ENCODE results near the gene CDC16.

- no peak for TF ChIP-seq ZNF560 (tag by site-specific recombination; IDR thresholded peaks at IDR 0.05; ENCODE audit: borderline replicate concordance)
- TF ChIP-seq CTCF (tag by site-specific recombination; IDR thresholded peaks at IDR 0.05) = no peak
- TF ChIP-seq ZBTB20 (tag by site-specific recombination; IDR thresholded peaks at IDR 0.05) = no peak
- no peak for TF ChIP-seq ZBTB21 (tag by site-specific recombination; IDR thresholded peaks at IDR 0.05)
- TF ChIP-seq KLF1 (tag by site-specific recombination; IDR thresholded peaks at IDR 0.05) = no peak
- no peak for TF ChIP-seq ZNF280D (tag by site-specific recombination; IDR thresholded peaks at IDR 0.05)
- no peak for TF ChIP-seq ZBTB44 (tag by site-specific recombination; IDR thresholded peaks at IDR 0.05)
- TF ChIP-seq ZNF211 (tag by site-specific recombination; IDR thresholded peaks at IDR 0.05; ENCODE audit: low read depth) = no peak
- TF ChIP-seq SP2 (tag by site-specific recombination; IDR thresholded peaks at IDR 0.05) = no peak
- no peak for TF ChIP-seq ZNF645 (tag by site-specific recombination; IDR thresholded peaks at IDR 0.05)
- no peak for TF ChIP-seq ZNF266 (tag by site-specific recombination; IDR thresholded peaks at IDR 0.05; ENCODE audit: low read depth)
- no peak for TF ChIP-seq REPIN1 (tag by site-specific recombination; IDR thresholded peaks at IDR 0.05; ENCODE audit: low read depth)
- no peak for TF ChIP-seq KLF7 (tag by site-specific recombination; IDR thresholded peaks at IDR 0.05; ENCODE audit: borderline replicate concordance)
- TF ChIP-seq ZBTB10 (tag by site-specific recombination; IDR thresholded peaks at IDR 0.05) = no peak
These were observed 76.3 kb downstream of the CDC16 start for GRCh38 chr13:114310956-114311355.
